K562 (cell line): ENCODE measurements around the gene CHM. TPM values are rescaled to one million over a fixed set of nuclear protein-coding genes. Genes with fewer than 3 reads are reported as not detected.

Experiments
- ATAC-seq: fragments of 200-7000 bp; cut with Tn5 transposase; 3 replicates; pipeline ENCODE4 v1.9.1; 2020; ENCODE audit warnings: moderate library complexity
- BruUV-seq: library from RNA; stranded (reverse); fragments of 400-500 nt; replicated peaks from 2 replicates; lab custom pipeline; 2021; lab: Mats Ljungman, UMichigan
- CTCF ChIA-PET: fragments of 300-600 bp; formaldehyde crosslinking; extraction: SDS; loops from one replicate; lab custom pipeline; 2021; ENCODE audit warnings: low intra/inter-chr PET ratio; lab: Yijun Ruan, JAX
- POLR2A ChIA-PET: fragments of 300-600, 350-650 bp; sonication (Branson Sonifier 250); formaldehyde crosslinking; extraction: SDS; loops from one replicate; lab custom pipeline; 2021; ENCODE audit warnings: antibody characterized with exemption, inconsistent platforms; lab: Yijun Ruan, JAX
- DNase-seq, 4 experiments: peaks; one replicate each; pipeline versions ENCODE4 v3.0.0 to v3.0.0-alpha.2; 2011 to 2018; ENCODE audit warnings: low spot score in 3 of 4, mixed read lengths in 3 of 4; ENCODE audit errors: extremely low read depth in 1 of 4
- FAIRE-seq: peaks from 2 replicates; lab custom pipeline; 2011; peaks lifted over from hg19 to GRCh38; lab: Jason Lieb, UNC
- H2AFZ ChIP-seq: 2 replicates; pipeline ENCODE4 v1.6.0; 2011; ENCODE audit warnings: low read depth, low read length, control low read depth, inconsistent platforms
- H3K27ac ChIP-seq: fragments of 200-600 bp; 3 replicates; pipeline ENCODE4 v1.8.0; 2011; ENCODE audit warnings: low read depth, mild to moderate bottlenecking, control low read depth, inconsistent platforms, low read length, moderate library complexity, mixed read lengths; ENCODE audit errors: extremely low read depth
- H3K27me3 ChIP-seq, 2 experiments: fragments of 300-600 bp in 1 of 2; 2 replicates in 1 of 2; 3 replicates in 1 of 2; pipeline versions ENCODE4 v1.6.0 to v1.8.0; 2011; ENCODE audit warnings: inconsistent platforms in 2 of 2, low read length in 2 of 2, mild to moderate bottlenecking in 1 of 2, mixed read lengths in 1 of 2, moderate library complexity in 1 of 2; ENCODE audit not compliant: control insufficient read depth in 2 of 2, insufficient read depth in 2 of 2
- H3K36me3 ChIP-seq: fragments of 300-600 bp; 3 replicates; pipeline ENCODE4 v1.8.0; 2011; ENCODE audit warnings: mild to moderate bottlenecking, low read length, inconsistent platforms; ENCODE audit not compliant: control insufficient read depth, insufficient read depth
- H3K4me1 ChIP-seq, 2 experiments: fragments of 200-600 bp in 1 of 2; replicated peaks in 1 of 2; 2 replicates in 1 of 2; 3 replicates in 1 of 2; pipeline versions ENCODE4 v1.5.1 to v1.8.0; 2011; ENCODE audit warnings: inconsistent platforms in 2 of 2, low read length in 2 of 2, mild to moderate bottlenecking in 1 of 2, mixed read lengths in 1 of 2, moderate library complexity in 1 of 2; ENCODE audit not compliant: control insufficient read depth in 2 of 2, insufficient read depth in 2 of 2
- H3K4me2 ChIP-seq: 2 replicates; pipeline ENCODE4 v1.6.1; 2011; ENCODE audit warnings: low read length, control low read depth, inconsistent platforms, mixed read lengths; ENCODE audit not compliant: insufficient read depth
- H3K4me3 ChIP-seq: fragments of 200-600 bp; sonication (generic), shearing (Covaris generic); 2 replicates; pipeline ENCODE4 v1.5.1; 2016; ENCODE audit warnings: control low read depth, inconsistent platforms
- H3K79me2 ChIP-seq: fragments of 200-600 bp; 3 replicates; pipeline ENCODE4 v1.8.0; 2011; ENCODE audit warnings: low read length, inconsistent platforms; ENCODE audit not compliant: control insufficient read depth, insufficient read depth
- H3K9ac ChIP-seq, 2 experiments: 2 replicates each; pipeline versions ENCODE4 v1.6.0 to v1.6.1; 2011; ENCODE audit warnings: low read depth in 2 of 2, low read length in 2 of 2, control low read depth in 1 of 2, inconsistent platforms in 1 of 2, mild to moderate bottlenecking in 1 of 2, mixed read lengths in 1 of 2; ENCODE audit not compliant: insufficient read depth in 1 of 2
- H3K9me1 ChIP-seq: one replicate; pipeline ENCODE4 v1.6.0; 2011; ENCODE audit warnings: inconsistent platforms, mild to moderate bottlenecking, low read length, moderate library complexity; ENCODE audit not compliant: control insufficient read depth, insufficient read depth
- H3K9me3 ChIP-seq: replicated peaks from 2 replicates; pipeline ENCODE4 v1.5.1; 2011; ENCODE audit warnings: low read depth, low read length, inconsistent platforms; ENCODE audit not compliant: control insufficient read depth, insufficient read depth
- H4K20me1 ChIP-seq: replicated peaks from 2 replicates; pipeline ENCODE4 v1.6.1; 2011; ENCODE audit warnings: low read length, inconsistent platforms, mixed read lengths; ENCODE audit not compliant: control insufficient read depth, insufficient read depth
- COPS2 ChIP-seq: fragments of 450-650 bp; conservative IDR thresholded peaks from 2 replicates; pipeline ENCODE4 v1.6.1; 2016; ENCODE audit warnings: mild to moderate bottlenecking, moderate library complexity
- KAT2B ChIP-seq: IDR thresholded peaks from one replicate; pipeline ENCODE4 v1.6.1; 2012; ENCODE audit warnings: low read depth, mild to moderate bottlenecking, control low read depth, inconsistent platforms, low read length, moderate library complexity
- MEF2A ChIP-seq: IDR thresholded peaks from 2 replicates; pipeline ENCODE4 v1.6.1; 2011; ENCODE audit warnings: low read depth, mild to moderate bottlenecking, low read length, moderate library complexity; ENCODE audit not compliant: control insufficient read depth
- MYNN ChIP-seq, 2 experiments: sonication (generic); formaldehyde crosslinking in 1 of 2; IDR thresholded peaks; 2 replicates each; pipeline versions ENCODE4 v1.5.0 to v1.6.1; 2016 to 2020; ENCODE audit warnings: antibody characterized with exemption in 1 of 2, missing genetic modification reagents in 1 of 2
- RBM17 ChIP-seq: fragments of 200-400 bp; formaldehyde crosslinking; IDR thresholded peaks from 2 replicates; pipeline ENCODE4 v1.6.1; 2017; ENCODE audit warnings: low read depth, mild to moderate bottlenecking, low read length, borderline replicate concordance
- RBM22 ChIP-seq: fragments of 200-400 bp; formaldehyde crosslinking; IDR thresholded peaks from 2 replicates; pipeline ENCODE4 v1.6.1; 2018; ENCODE audit warnings: low read length, low read depth; ENCODE audit not compliant: poor library complexity, severe bottlenecking
- TCFL5 ChIP-seq: fragments of 250-450 bp; sonication (Bioruptor Pico); conservative IDR thresholded peaks from 2 replicates; pipeline ENCODE4 v1.6.1; 2021; ENCODE audit warnings: mild to moderate bottlenecking, moderate library complexity, matching md5 sums
- WGBS: fragments of 100-300 bp; shearing (Covaris generic); methylation state at CpG from one replicate; pipeline ENCODE4 v1.1.6; 2016; ENCODE audit warnings: low coverage, mixed read lengths; ENCODE audit not compliant: insufficient coverage; ENCODE audit errors: missing lambda C conversion rate; 5-methylcytosine and 5-hydroxymethylcytosine counted together
- in situ Hi-C: fragments of 300-500 bp; cut with MboI; formaldehyde crosslinking; loops from 4 replicates; pipeline ENCODE4 v1.15.0; 2018; ENCODE audit warnings: inconsistent platforms, mixed read lengths
- intact Hi-C: fragments of 100-400 bp; cut with micrococcal nuclease; formaldehyde crosslinking; loops from 2 replicates; pipeline ENCODE4 v1.14.2; 2022
- polyA plus RNA-seq, 8 experiments: library from polyadenylated mRNA; depleted of rRNA in 4 of 8; stranded (reverse) in 5 of 8; unstranded in 3 of 8; fragments of >200 nt; fragmentation: Nextera tagmentation in 2 of 8; fragmentation: Illumina TruSeq in 1 of 8; extraction: Ambion mirVana in 2 of 8; extraction: Trizol in 1 of 8; gene quantifications; 2 replicates each; pipeline versions ENCODE4 v1.2.1 to v1.2.3, GENCODE V29; 2011 to 2014; ENCODE audit warnings: inconsistent platforms in 1 of 8, missing spikeins in 1 of 8
- total RNA-seq, 7 experiments: library from RNA; depleted of rRNA in 6 of 7; stranded (reverse); fragments of >200 nt in 6 of 7; fragmentation: Illumina TruSeq in 2 of 7; extraction: Trizol in 2 of 7; gene quantifications; 2 replicates each; pipeline versions ENCODE4 v1.2.1 to v1.2.3, GENCODE V29; 2011 to 2021; ENCODE audit warnings: low replicate concordance in 1 of 7
- TF ChIP-seq, protein P1 (sequence below): sonication (generic); formaldehyde crosslinking; IDR thresholded peaks from 2 replicates; pipeline ENCODE4 v1.9.0; 2022; ENCODE audit warnings: mild to moderate bottlenecking, missing genetic modification reagents

CHM gene
- total and polyA plus RNA-seq, 9 of the 15 experiments (the other 6 are each of a cell fraction or from before 2014, with no cell fraction given), result 2.2 to 9.0 (median 4.6) TPM

GRCh38 chrX:85828771-85829170 lies 218.6 kb downstream of the CHM start:
- TF ChIP-seq MYNN (IDR thresholded peaks at IDR 0.05), result no peak
- no peak for TF ChIP-seq MYNN (CRISPR knock-in tag; IDR thresholded peaks at IDR 0.05)
- TF ChIP-seq, protein P1, sequence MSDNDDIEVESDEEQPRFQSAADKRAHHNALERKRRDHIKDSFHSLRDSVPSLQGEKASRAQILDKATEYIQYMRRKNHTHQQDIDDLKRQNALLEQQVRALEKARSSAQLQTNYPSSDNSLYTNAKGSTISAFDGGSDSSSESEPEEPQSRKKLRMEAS (CRISPR knock-in tag), result no peak
- no peak for TF ChIP-seq MEF2A
- TF ChIP-seq RBM17, result no peak
- TF ChIP-seq RBM22, result no peak
- TF ChIP-seq TCFL5 (CRISPR knock-in tag), result no peak
- no peak for TF ChIP-seq COPS2
- no peak for TF ChIP-seq KAT2B
- Histone ChIP-seq H3K4me3 (no peak overlapping the region), H3K27me3 (no peaks in the 10 kb centered on the region), H3K79me2 (no peaks in the 10 kb centered on the region), H2AFZ (no peak overlapping the region), H3K4me2 (no peak overlapping the region), H3K4me1 (no peaks in the 10 kb centered on the region), H3K27ac (no peak overlapping the region), H4K20me1 (no peaks in the 10 kb centered on the region), H3K36me3 (no peaks in the 10 kb centered on the region), H3K9ac (no peak overlapping the region), H3K9me3 (no peaks in the 10 kb centered on the region), H3K9me1 (no peaks in the 10 kb centered on the region)
- no TSS peak for BruUV-seq
- FAIRE-seq (no peak), ATAC-seq (no peak), DNase-seq (no peak)
- 6% methylated on average over 2 of the region's 5 CpGs for WGBS
- CTCF ChIA-PET, result no interaction called here
- in situ Hi-C loops, result no loop called here
- intact Hi-C loops, result no loop called here
- POLR2A ChIA-PET, result no interaction called here
